HCT116 (cell line): ENCODE results near the gene NRIP2. TPM values are rescaled to one million over a fixed set of nuclear protein-coding genes. Genes with fewer than 3 reads are reported as not detected.

ENCODE experiments used
- ATAC-seq: fragments of 200-7000 bp; cut with Tn5 transposase; 2 replicates; pipeline ENCODE4 v1.9.1; 2020; ENCODE audit warnings: mild to moderate bottlenecking, moderate library complexity
- BruUV-seq: library from RNA; stranded (reverse); fragments of 400-500 nt; replicated peaks from 2 replicates; lab custom pipeline; 2021; lab: Mats Ljungman, UMichigan
- CTCF ChIA-PET: fragments of 300-600 bp; sonication (Branson Sonifier 250); formaldehyde crosslinking; loops from one replicate; lab custom pipeline; 2021; ENCODE audit warnings: antibody characterized with exemption; lab: Charles Lee
- POLR2A ChIA-PET: fragments of 300-600, 350-600 bp; sonication (Branson Sonifier 250); formaldehyde crosslinking; loops from one replicate; lab custom pipeline; 2021; ENCODE audit warnings: antibody characterized with exemption; lab: Charles Lee
- RAD21 ChIA-PET, 2 experiments: fragments of 300-600 bp; sonication (Branson Sonifier 250); formaldehyde crosslinking; loops; one replicate each; lab custom pipeline; 2023; ENCODE audit warnings: low total read pairs in 2 of 2; ENCODE audit not compliant: uncharacterized antibody in 2 of 2, unreplicated experiment in 2 of 2, low non-redundant PET in 1 of 2; lab: Charles Lee
- DNase-seq: peaks from one replicate; pipeline ENCODE4 v3.0.0-alpha.2; 2010; ENCODE audit warnings: low read depth, low spot score
- H2AFZ ChIP-seq: fragments of 200-600 bp; shearing (Covaris generic), sonication (generic); 2 replicates; pipeline ENCODE4 v1.6.1; 2017; ENCODE audit warnings: low read depth, mixed run types, mixed read lengths, antibody characterized with exemption, low read length; ENCODE audit not compliant: poor library complexity, severe bottlenecking
- H3K27ac ChIP-seq: 2 replicates; pipeline ENCODE4 v1.5.1; 2012; ENCODE audit warnings: low read depth, low read length
- H3K27me3 ChIP-seq: fragments of 200-600 bp; sonication (generic); 2 replicates; pipeline ENCODE4 v1.6.1; 2016; ENCODE audit warnings: mixed run types, low read length, mixed read lengths; ENCODE audit not compliant: insufficient read depth
- H3K36me3 ChIP-seq, 2 experiments: fragments of 200-500 bp in 1 of 2; fragments of 200-600 bp in 1 of 2; sonication (Bioruptor generic) in 1 of 2; sonication (generic) in 1 of 2; 2 replicates each; pipeline versions ENCODE4 v1.5.1 to v1.6.1; 2014 to 2016; ENCODE audit warnings: low read length in 2 of 2, inconsistent platforms in 1 of 2, mixed read lengths in 1 of 2, mixed run types in 1 of 2; ENCODE audit not compliant: insufficient read depth in 2 of 2, control insufficient read depth in 1 of 2
- H3K4me1 ChIP-seq, 2 experiments: fragments of 200-600 bp in 1 of 2; sonication (generic) in 1 of 2; 2 replicates each; pipeline versions ENCODE4 v1.5.1 to v1.6.1; 2012 to 2017; ENCODE audit warnings: low read length in 2 of 2, inconsistent platforms in 1 of 2, mild to moderate bottlenecking in 1 of 2, mixed read lengths in 1 of 2, mixed run types in 1 of 2, moderate library complexity in 1 of 2; ENCODE audit not compliant: insufficient read depth in 2 of 2, control insufficient read depth in 1 of 2
- H3K4me2 ChIP-seq: fragments of 200-600 bp; sonication (generic); 2 replicates; pipeline ENCODE4 v1.6.1; 2017; ENCODE audit warnings: mixed run types, low read length, mixed read lengths
- H3K4me3 ChIP-seq, 2 experiments: fragments of 200-600 bp in 1 of 2; sonication (generic) in 1 of 2; replicated peaks in 1 of 2; 2 replicates each; pipeline ENCODE4 v1.5.1; 2011 to 2016; ENCODE audit warnings: low read length in 2 of 2, control low read depth in 1 of 2, low read depth in 1 of 2, mild to moderate bottlenecking in 1 of 2, mixed read lengths in 1 of 2, mixed run types in 1 of 2
- H3K79me2 ChIP-seq: fragments of 200-600 bp; sonication (generic); 2 replicates; pipeline ENCODE4 v1.6.1; 2017; ENCODE audit warnings: mild to moderate bottlenecking, mixed run types, low read length, moderate library complexity, mixed read lengths; ENCODE audit not compliant: insufficient read depth
- H3K9ac ChIP-seq: fragments of 200-600 bp; sonication (generic); 2 replicates; pipeline ENCODE4 v1.6.1; 2016; ENCODE audit warnings: low read length, mixed read lengths
- H3K9me2 ChIP-seq: fragments of 200-600 bp; sonication (generic), shearing (Covaris generic); 2 replicates; pipeline ENCODE4 v1.6.1; 2017; ENCODE audit warnings: mixed run types, mild to moderate bottlenecking, moderate library complexity; ENCODE audit not compliant: insufficient read depth
- H3K9me3 ChIP-seq, 2 experiments: fragments of 200-500 bp in 1 of 2; fragments of 200-600 bp in 1 of 2; sonication (Bioruptor generic) in 1 of 2; sonication (generic) in 1 of 2; 2 replicates each; pipeline ENCODE4 v1.6.1; 2014 to 2017; ENCODE audit warnings: low read length in 2 of 2, mixed read lengths in 2 of 2, inconsistent platforms in 1 of 2, low read depth in 1 of 2, mild to moderate bottlenecking in 1 of 2, mixed run types in 1 of 2, moderate library complexity in 1 of 2; ENCODE audit not compliant: control insufficient read depth in 1 of 2, insufficient read depth in 1 of 2
- H4K20me1 ChIP-seq: fragments of 200-600 bp; sonication (generic), shearing (Covaris generic); 2 replicates; pipeline ENCODE4 v1.6.1; 2017; ENCODE audit warnings: mixed run types, mild to moderate bottlenecking, moderate library complexity; ENCODE audit not compliant: insufficient read depth
- CBX3 ChIP-seq: IDR thresholded peaks from 2 replicates; pipeline ENCODE4 v1.6.1; 2012; ENCODE audit warnings: low read depth
- CEBPB ChIP-seq: IDR thresholded peaks from 2 replicates; pipeline ENCODE4 v1.6.1; 2012; ENCODE audit warnings: low read depth
- CTCF ChIP-seq, 3 experiments: fragments of 200-600 bp in 1 of 3; sonication (generic) in 1 of 3; IDR thresholded peaks in 2 of 3; conservative IDR thresholded peaks in 1 of 3; 2 replicates each; pipeline ENCODE4 v1.5.1; 2012 to 2017; ENCODE audit warnings: low read depth in 2 of 3, low read length in 2 of 3, antibody characterized with exemption in 1 of 3, borderline replicate concordance in 1 of 3, control low read depth in 1 of 3, mild to moderate bottlenecking in 1 of 3, mixed read lengths in 1 of 3, mixed run types in 1 of 3, moderate library complexity in 1 of 3; ENCODE audit not compliant: insufficient read depth in 1 of 3
- EGR1 ChIP-seq: IDR thresholded peaks from 2 replicates; pipeline ENCODE4 v1.6.1; 2012; ENCODE audit warnings: low read depth
- EZH2 ChIP-seq: fragments of 200-600 bp; sonication (generic); IDR thresholded peaks from 2 replicates; pipeline ENCODE4 v1.6.1; 2017; ENCODE audit warnings: antibody characterized with exemption, mixed run types
- EZH2phosphoT487 ChIP-seq: fragments of 200-600 bp; IDR thresholded peaks from 2 replicates; pipeline ENCODE4 v1.6.1; 2018; ENCODE audit warnings: antibody characterized with exemption, borderline replicate concordance
- FOSL1 ChIP-seq: IDR thresholded peaks from 2 replicates; pipeline ENCODE4 v1.6.1; 2012; ENCODE audit warnings: low read depth
- JUND ChIP-seq: IDR thresholded peaks from 2 replicates; pipeline ENCODE4 v1.6.1; 2012
- MAX ChIP-seq: IDR thresholded peaks from 2 replicates; pipeline ENCODE4 v1.6.1; 2012
- POLR2A ChIP-seq: IDR thresholded peaks from 2 replicates; pipeline ENCODE4 v1.7.0; 2011; ENCODE audit warnings: borderline replicate concordance; ENCODE audit not compliant: insufficient read depth, insufficient read length; ENCODE audit errors: extremely low read depth
- POLR2AphosphoS5 ChIP-seq: IDR thresholded peaks from 2 replicates; pipeline ENCODE4 v1.6.1; 2011; ENCODE audit warnings: mild to moderate bottlenecking, low read depth, low read length, moderate library complexity
- RAD21 ChIP-seq: IDR thresholded peaks from 2 replicates; pipeline ENCODE4 v1.6.1; 2012; ENCODE audit warnings: low read depth, mild to moderate bottlenecking
- SIN3A ChIP-seq: IDR thresholded peaks from 2 replicates; pipeline ENCODE4 v1.6.1; 2012; ENCODE audit warnings: low read depth
- SP1 ChIP-seq: IDR thresholded peaks from 2 replicates; pipeline ENCODE4 v1.6.1; 2012; ENCODE audit warnings: low read depth
- SRF ChIP-seq: IDR thresholded peaks from 2 replicates; pipeline ENCODE4 v1.6.1; 2012; ENCODE audit warnings: low read depth
- TCF7L2 ChIP-seq: IDR thresholded peaks from 2 replicates; pipeline ENCODE4 v1.7.0; 2011; ENCODE audit warnings: borderline replicate concordance, inconsistent platforms; ENCODE audit not compliant: insufficient read depth, insufficient read length; ENCODE audit errors: extremely low read depth
- YY1 ChIP-seq: IDR thresholded peaks from 2 replicates; pipeline ENCODE4 v1.6.1; 2011; ENCODE audit warnings: low read length, low read depth, moderate library complexity, mild to moderate bottlenecking; ENCODE audit not compliant: insufficient replicate concordance; ENCODE audit errors: extremely low read depth
- ZBTB33 ChIP-seq: IDR thresholded peaks from 2 replicates; pipeline ENCODE4 v1.6.1; 2011; ENCODE audit warnings: mild to moderate bottlenecking, low read length, moderate library complexity; ENCODE audit not compliant: insufficient replicate concordance; ENCODE audit errors: extremely low read depth
- ZNF274 ChIP-seq: fragments of 200-500 bp; sonication (Bioruptor generic); IDR thresholded peaks from 2 replicates; pipeline ENCODE4 v1.6.1; 2014; ENCODE audit warnings: mild to moderate bottlenecking, low read depth, low read length, inconsistent platforms
- intact Hi-C: fragments of 100-400 bp; cut with micrococcal nuclease; formaldehyde crosslinking; loops from 2 replicates; pipeline ENCODE4 v1.10.0; 2022
- total RNA-seq: library from RNA; stranded (reverse); gene quantifications from one replicate; pipeline ENCODE4 v1.2.1, GENCODE V29; 2021; ENCODE audit not compliant: unreplicated experiment
- TF ChIP-seq, protein P1 (sequence below): IDR thresholded peaks from 2 replicates; pipeline ENCODE4 v1.6.1; 2012; ENCODE audit warnings: low read depth

The NRIP2 gene
- total RNA-seq, 1 experiment from 2014 or later: not detected

GRCh38 chr12:2864198-2864597 is 29.4 kb upstream of the NRIP2 start:
- H4K20me1 ChIP-seq: no peaks in the 10 kb centered on the region
- ATAC-seq: no peak
- no peak overlapping the region for H2AFZ ChIP-seq
- RAD21 ChIA-PET: no interaction called here
- no peaks in the 10 kb centered on the region for H3K9me3 ChIP-seq
- intact Hi-C loops: no loop called here
- TF ChIP-seq POLR2AphosphoS5 (no peak), MAX (no peak), EZH2 (no peak), JUND (no peak), SIN3A (no peak), CBX3 (no peak), CTCF (IDR thresholded peaks at IDR 0.05 in 2 of 3, conservative IDR thresholded peaks at IDR 0.05 in 1 of 3; ENCODE audit: borderline replicate concordance in 1 of 3, insufficient read depth in 1 of 3, low read depth in 2 of 3, low read length in 2 of 3) (no peak), FOSL1 (no peak), EGR1 (no peak), ZNF274 (no peak), EZH2phosphoT487 (no peak), ZBTB33 (no peak), TCF7L2 (no peak), RAD21 (no peak), SRF (no peak), YY1 (no peak), SP1 (no peak), CEBPB (no peak), POLR2A (no peak)
- TF ChIP-seq, protein P1, sequence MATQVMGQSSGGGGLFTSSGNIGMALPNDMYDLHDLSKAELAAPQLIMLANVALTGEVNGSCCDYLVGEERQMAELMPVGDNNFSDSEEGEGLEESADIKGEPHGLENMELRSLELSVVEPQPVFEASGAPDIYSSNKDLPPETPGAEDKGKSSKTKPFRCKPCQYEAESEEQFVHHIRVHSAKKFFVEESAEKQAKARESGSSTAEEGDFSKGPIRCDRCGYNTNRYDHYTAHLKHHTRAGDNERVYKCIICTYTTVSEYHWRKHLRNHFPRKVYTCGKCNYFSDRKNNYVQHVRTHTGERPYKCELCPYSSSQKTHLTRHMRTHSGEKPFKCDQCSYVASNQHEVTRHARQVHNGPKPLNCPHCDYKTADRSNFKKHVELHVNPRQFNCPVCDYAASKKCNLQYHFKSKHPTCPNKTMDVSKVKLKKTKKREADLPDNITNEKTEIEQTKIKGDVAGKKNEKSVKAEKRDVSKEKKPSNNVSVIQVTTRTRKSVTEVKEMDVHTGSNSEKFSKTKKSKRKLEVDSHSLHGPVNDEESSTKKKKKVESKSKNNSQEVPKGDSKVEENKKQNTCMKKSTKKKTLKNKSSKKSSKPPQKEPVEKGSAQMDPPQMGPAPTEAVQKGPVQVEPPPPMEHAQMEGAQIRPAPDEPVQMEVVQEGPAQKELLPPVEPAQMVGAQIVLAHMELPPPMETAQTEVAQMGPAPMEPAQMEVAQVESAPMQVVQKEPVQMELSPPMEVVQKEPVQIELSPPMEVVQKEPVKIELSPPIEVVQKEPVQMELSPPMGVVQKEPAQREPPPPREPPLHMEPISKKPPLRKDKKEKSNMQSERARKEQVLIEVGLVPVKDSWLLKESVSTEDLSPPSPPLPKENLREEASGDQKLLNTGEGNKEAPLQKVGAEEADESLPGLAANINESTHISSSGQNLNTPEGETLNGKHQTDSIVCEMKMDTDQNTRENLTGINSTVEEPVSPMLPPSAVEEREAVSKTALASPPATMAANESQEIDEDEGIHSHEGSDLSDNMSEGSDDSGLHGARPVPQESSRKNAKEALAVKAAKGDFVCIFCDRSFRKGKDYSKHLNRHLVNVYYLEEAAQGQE: no peak
- TF ChIP-seq, all 23 proteins: peak for 0
- Histone ChIP-seq H3K4me1 (no peaks in the 10 kb centered on the region), H3K4me3 (no peak overlapping the region), H3K4me2 (no peak overlapping the region), H3K79me2 (no peaks in the 10 kb centered on the region), H3K27ac (no peak overlapping the region), H3K27me3 (no peaks in the 10 kb centered on the region), H3K36me3 (peaks cover 58 to 59% of the 10 kb centered on the region in 2 experiments), H3K9ac (no peak overlapping the region), H3K9me2 (no peaks in the 10 kb centered on the region)
- ChIA-PET CTCF (interaction anchor here (1.7 kb wide), 1 partner anchor 10 kb away, joined by 6 read pairs; no protein-coding TSS in a partner anchor), POLR2A (no interaction called here)
- no TSS peak for BruUV-seq
- no peak for DNase-seq
